HUES64 (cell line): Measurements from ENCODE around the gene LRRFIP1.
A peak's percentile ranks its signal among the peaks of the same experiment; 100 is the strongest.

ENCODE experiments used
- H3K27ac ChIP-seq: 2 replicates; pipeline ENCODE4 v1.7.0; 2013; ENCODE audit warnings: low read depth, low read length, inconsistent platforms
- H3K27me3 ChIP-seq: 2 replicates; pipeline ENCODE4 v1.6.1; 2013; ENCODE audit warnings: mild to moderate bottlenecking, low read length; ENCODE audit not compliant: insufficient read depth
- H3K36me3 ChIP-seq: 2 replicates; pipeline ENCODE4 v1.6.1; 2013; ENCODE audit warnings: mild to moderate bottlenecking, low read length; ENCODE audit not compliant: insufficient read depth
- H3K4me1 ChIP-seq: 2 replicates; pipeline ENCODE4 v1.6.1; 2013; ENCODE audit warnings: mild to moderate bottlenecking, low read length, moderate library complexity; ENCODE audit not compliant: insufficient read depth
- H3K4me3 ChIP-seq: 2 replicates; pipeline ENCODE4 v1.5.1; 2013; ENCODE audit warnings: mild to moderate bottlenecking, low read length, moderate library complexity
- H3K9ac ChIP-seq: 2 replicates; pipeline ENCODE4 v1.6.1; 2013; ENCODE audit warnings: mild to moderate bottlenecking, low read depth, low read length
- H3K9me3 ChIP-seq: 2 replicates; pipeline ENCODE4 v1.6.1; 2013; ENCODE audit warnings: low read depth, low read length; ENCODE audit not compliant: insufficient read depth
- WGBS: fragments of 150-250, 120-280 bp; methylation state at CpG from one replicate; pipeline ENCODE4 v1.1.7; 2013; ENCODE audit warnings: missing lambda C conversion rate; 5-methylcytosine and 5-hydroxymethylcytosine counted together

LRRFIP1 gene

DNA sequence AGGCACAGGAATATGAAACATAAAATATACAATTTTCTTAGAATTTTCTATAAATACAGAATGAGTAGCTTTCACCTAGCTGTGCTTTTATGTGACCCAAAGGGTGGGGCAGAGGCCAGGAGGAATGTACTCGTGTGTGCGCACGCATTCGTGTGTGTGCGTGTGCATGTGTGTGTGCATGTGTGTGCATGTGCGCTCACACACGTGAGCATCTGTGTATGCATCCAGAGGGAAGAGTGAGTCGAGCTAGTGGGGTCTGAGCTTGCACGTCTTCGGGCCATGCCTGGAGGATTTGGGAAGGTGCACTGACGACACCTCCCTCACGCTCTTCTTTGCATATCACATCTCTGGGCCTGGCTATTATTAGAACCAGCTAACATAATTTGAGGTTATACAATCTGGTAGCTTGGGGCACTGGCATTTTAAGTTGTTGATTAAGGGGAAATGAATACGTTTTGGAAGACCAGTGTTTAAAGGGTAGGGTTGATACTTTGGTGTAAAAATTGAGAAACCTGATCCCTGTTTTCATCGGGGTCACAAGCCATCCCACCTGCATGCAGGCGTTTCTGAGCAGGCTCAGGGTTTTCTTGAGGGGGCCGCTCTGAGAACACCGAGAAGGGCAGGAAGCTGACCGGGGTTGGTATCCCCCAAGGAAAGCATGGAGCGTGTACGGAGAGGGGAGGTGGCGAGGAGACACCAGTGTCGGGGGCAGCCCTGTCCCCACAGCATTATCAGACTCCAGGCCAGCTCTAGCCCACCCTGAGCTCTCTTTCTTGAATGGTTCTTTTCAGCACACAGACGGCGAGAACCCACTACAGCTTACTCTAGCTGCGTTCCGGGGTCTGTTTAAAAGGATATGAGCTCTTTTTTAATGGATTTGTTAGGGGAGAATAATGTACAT, 85.3 kb downstream of the LRRFIP1 start:
- H3K27ac ChIP-seq = no peak overlapping the region
- H3K36me3 ChIP-seq = peaks cover 8% of the 10 kb centered on the region
- no peaks in the 10 kb centered on the region for H3K9me3 ChIP-seq
- H3K27me3 ChIP-seq = no peaks in the 10 kb centered on the region
- no peak overlapping the region for H3K4me3 ChIP-seq
- 92% methylated on average over 25 of the region's 26 CpGs for WGBS
- H3K4me1 ChIP-seq = peaks cover 33% of the 10 kb centered on the region
- H3K9ac ChIP-seq = no peak overlapping the region

DNA sequence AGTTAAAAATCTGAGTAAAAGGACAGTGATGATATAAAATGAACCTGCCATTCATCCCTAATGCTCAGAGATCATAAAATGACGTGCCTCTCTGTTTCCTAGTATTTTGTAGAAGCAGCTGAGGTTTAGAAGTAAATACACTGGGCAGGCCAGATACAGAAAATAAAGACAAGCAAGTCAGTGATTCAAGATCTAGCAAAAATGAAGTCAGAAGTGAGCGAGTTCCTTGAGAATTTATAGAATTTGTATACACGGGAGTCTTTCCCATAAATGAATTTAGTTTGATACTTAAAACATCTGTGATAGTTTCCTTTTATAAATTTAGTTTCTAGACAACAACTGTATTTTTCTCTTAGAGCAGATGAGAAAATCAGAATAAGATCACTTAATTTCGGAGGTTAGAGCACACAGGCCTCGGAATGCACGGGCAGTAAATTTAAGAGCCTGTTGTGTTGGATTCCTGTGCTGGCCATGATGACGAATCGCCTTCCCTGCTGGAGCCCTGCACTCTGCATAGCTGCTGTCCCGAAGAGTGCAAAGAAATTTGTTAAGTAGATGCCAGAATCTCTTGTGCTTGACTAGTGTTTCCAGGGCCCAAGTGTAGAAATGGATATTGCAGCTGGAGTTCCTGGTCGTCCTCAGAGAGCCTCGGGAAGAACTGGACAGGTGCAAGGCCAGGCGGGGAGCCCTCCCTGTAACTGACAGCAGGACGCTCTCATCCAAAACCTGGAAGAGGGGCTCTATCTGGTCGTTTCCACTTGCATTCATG, 87.5 kb downstream of the LRRFIP1 start:
- WGBS = 52% methylated on average over 14 of the region's 14 CpGs
- no peak overlapping the region for H3K9ac ChIP-seq
- H3K9me3 ChIP-seq = no peaks in the 10 kb centered on the region
- peaks cover 4% of the 10 kb centered on the region; the same call in 1 of the 2 replicates for H3K36me3 ChIP-seq
- peaks cover 33% of the 10 kb centered on the region for H3K4me1 ChIP-seq
- H3K4me3 ChIP-seq = no peak overlapping the region
- H3K27ac ChIP-seq = peak overlapping the region; percentile 24; the same call in 1 of the 2 replicates
- no peaks in the 10 kb centered on the region for H3K27me3 ChIP-seq

DNA sequence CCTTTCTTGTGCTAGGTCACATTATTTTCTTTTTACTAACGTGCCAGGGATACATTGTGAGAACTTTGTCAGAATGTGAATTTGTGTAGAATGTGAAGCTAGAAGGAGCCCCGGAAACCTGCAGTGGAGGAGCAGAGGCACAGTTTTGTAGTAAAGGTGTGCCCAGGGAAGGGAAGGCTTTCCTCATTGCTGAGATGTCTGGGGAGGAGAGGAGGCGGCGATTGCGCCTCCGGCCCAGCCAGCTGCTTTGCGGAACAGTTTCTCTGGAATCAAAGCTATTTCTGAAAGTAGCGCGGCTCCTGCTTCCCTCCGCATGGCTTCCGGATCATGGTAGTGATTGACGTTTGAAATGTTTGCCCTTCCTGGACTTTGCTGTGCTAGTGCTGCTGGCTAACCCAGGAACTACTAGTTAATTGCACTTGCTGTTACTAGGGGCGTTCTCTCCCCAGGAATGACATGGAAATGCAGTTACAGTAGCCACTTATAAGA, 88.1 kb downstream of the LRRFIP1 start:
- Histone ChIP-seq H3K9me3 (no peaks in the 10 kb centered on the region), H3K27ac (peak overlapping the region; percentile 24; the same call in 1 of the 2 replicates), H3K4me3 (no peak overlapping the region), H3K4me1 (peaks cover 33% of the 10 kb centered on the region), H3K27me3 (no peaks in the 10 kb centered on the region), H3K36me3 (peaks cover 4% of the 10 kb centered on the region; the same call in 1 of the 2 replicates), H3K9ac (no peak overlapping the region)
- 60% methylated on average over 13 of the region's 13 CpGs for WGBS

DNA sequence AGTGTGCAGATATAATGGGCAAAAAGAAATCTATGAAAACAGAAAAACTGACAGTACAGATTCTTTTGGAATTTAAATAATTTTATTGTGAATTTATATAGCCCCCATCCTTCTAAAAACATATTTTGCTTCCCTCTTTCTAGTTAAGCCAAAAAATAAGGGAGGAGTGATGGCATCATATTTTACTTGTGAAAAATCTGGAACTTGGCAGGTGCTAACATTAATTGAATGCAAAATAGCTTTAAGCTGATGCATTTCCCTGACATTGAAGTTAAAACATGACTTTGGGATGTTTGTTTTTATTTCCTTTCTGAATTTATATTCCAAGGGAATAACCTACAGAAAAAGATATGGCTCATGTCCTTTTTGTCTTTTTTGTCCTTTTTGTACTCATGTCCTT, 88.6 kb downstream of the LRRFIP1 start:
- no peak overlapping the region for H3K4me3 ChIP-seq
- no peak overlapping the region for H3K27ac ChIP-seq
- peaks cover 33% of the 10 kb centered on the region for H3K4me1 ChIP-seq
- H3K36me3 ChIP-seq = peaks cover 3% of the 10 kb centered on the region; the same call in 1 of the 2 replicates
- H3K27me3 ChIP-seq = no peaks in the 10 kb centered on the region
- no peaks in the 10 kb centered on the region for H3K9me3 ChIP-seq
- H3K9ac ChIP-seq = no peak overlapping the region

DNA sequence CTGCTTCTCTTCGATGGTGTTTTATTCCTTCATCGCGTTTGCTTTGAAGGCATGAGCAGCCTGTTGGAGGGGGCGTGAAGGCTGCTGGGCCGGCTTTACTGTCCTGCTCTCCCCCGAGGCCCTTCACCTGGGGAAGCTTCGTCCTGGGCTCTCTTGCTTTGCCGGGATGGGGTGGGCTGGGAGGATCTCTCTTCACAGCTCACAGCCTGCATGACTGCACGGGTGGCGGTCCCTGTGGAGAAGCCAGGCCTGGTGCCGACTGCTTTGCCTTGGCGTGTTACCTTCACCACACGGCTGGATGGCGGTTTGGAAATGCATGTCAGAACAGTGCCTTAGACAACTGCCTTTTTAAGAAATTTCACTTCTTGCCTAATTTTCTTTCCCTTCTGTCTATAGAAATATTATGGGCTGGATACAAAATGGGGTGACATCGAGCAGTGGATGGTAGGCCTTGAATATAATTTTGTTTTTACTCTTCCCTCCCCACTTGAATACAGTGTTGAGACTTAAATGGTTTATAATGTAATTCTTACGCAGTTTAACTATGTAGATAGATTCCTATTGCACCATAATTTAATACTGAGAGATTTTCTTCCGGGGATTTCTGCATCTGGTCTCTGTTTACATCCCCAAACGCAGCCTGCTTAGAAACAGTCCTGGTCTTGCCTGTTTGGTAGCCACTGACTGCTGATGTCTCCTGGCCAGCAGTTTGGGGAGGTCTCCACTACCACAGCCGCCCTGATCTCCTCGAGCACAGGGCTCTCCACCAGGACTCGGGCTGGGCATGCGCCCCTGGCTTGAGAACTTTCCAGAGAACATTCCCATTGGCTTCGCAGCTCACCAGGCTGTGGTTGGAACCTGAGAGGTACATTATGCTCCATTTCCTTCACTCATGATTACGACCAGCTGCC, 90.2 kb downstream of the LRRFIP1 start:
- Histone ChIP-seq H3K36me3 (no peaks in the 10 kb centered on the region), H3K9ac (0 out of 2 replicates have a peak overlapping the region, but pooled peaks have one; percentile 2), H3K4me1 (peaks cover 33% of the 10 kb centered on the region), H3K27me3 (no peaks in the 10 kb centered on the region), H3K27ac (no peak overlapping the region), H3K4me3 (no peak overlapping the region), H3K9me3 (no peaks in the 10 kb centered on the region)
- WGBS = 92% methylated on average over 22 of the region's 24 CpGs

DNA sequence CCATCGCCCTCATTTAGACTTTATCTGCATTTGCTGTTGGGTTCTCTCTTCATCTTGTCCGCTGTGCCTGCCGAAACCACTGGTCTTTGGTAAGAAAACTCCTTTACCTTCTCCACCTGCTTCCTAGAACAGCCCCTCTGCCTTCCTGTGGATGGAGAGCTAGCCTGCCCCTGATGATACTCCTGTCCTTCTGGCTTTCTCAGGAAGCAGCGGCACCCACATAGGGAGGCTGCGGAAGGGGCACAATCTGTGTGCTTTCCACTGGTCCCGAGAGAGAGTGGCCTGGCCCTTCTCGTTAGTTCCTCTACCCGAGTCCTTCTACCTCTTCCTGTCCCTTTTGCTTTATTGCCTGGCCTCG, 90.9 kb downstream of the LRRFIP1 start:
- Histone ChIP-seq H3K9ac (0 out of 2 replicates have a peak overlapping the region, but pooled peaks have one; percentile 2), H3K27me3 (no peaks in the 10 kb centered on the region), H3K9me3 (no peaks in the 10 kb centered on the region), H3K4me3 (no peak overlapping the region), H3K4me1 (peaks cover 30% of the 10 kb centered on the region), H3K36me3 (no peaks in the 10 kb centered on the region), H3K27ac (no peak overlapping the region)
- WGBS = 92% methylated on average over 9 of the region's 9 CpGs

DNA sequence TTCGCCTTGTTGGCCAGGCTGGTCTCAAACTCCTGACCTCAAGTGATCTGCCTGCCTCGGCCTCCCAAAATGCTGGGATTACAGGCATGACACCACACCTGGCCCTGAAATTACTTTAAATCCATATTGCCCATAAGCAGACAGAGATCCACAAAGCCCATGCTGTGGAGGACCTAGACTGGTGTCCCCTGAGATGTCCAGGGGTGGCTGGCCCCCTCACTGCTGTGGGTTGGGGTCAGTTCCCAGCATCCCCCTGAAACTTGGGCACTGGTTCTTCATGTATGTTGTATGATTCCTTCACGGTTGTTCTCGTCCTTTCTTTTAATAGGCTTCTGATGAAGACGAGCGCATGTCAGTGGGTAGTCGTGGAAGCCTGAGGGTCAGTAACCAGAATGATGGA, 93.1 kb downstream of the LRRFIP1 start:
- no peak overlapping the region for H3K27ac ChIP-seq
- H3K9ac ChIP-seq = no peak overlapping the region

DNA sequence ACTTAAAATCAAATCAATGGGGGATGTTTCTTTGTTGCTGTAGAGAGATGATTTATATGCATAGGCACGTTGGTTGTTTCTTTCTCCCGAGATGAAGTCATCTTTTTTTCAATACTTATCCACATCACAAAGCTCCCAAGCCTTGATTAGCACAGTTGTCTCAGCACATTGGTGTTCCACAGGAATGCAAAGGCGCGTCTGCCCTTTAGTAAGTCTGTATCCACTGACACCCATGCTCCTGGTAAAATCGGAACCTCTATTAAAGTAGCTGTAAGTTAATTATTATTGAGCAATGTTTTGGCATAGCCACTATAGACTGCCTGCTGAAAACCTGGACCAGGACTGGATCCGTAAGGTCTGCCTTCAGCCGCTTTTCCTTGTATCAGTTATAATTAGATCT, 93.6 kb downstream of the LRRFIP1 start:
- no peaks in the 10 kb centered on the region for H3K36me3 ChIP-seq
- H3K9me3 ChIP-seq = no peaks in the 10 kb centered on the region
- no peaks in the 10 kb centered on the region for H3K27me3 ChIP-seq
- H3K4me3 ChIP-seq = no peak overlapping the region
- H3K27ac ChIP-seq = no peak overlapping the region
- WGBS = 92% methylated on average over 7 of the region's 7 CpGs
- peaks cover 22% of the 10 kb centered on the region for H3K4me1 ChIP-seq
- no peak overlapping the region for H3K9ac ChIP-seq

More for the DNA sequence above, 93.1 kb downstream of the LRRFIP1 start:
- no peak overlapping the region for H3K4me3 ChIP-seq
- H3K9me3 ChIP-seq = no peaks in the 10 kb centered on the region
- H3K27me3 ChIP-seq = no peaks in the 10 kb centered on the region
- 96% methylated on average over 7 of the region's 7 CpGs for WGBS
- peaks cover 28% of the 10 kb centered on the region for H3K4me1 ChIP-seq
- H3K36me3 ChIP-seq = no peaks in the 10 kb centered on the region

DNA sequence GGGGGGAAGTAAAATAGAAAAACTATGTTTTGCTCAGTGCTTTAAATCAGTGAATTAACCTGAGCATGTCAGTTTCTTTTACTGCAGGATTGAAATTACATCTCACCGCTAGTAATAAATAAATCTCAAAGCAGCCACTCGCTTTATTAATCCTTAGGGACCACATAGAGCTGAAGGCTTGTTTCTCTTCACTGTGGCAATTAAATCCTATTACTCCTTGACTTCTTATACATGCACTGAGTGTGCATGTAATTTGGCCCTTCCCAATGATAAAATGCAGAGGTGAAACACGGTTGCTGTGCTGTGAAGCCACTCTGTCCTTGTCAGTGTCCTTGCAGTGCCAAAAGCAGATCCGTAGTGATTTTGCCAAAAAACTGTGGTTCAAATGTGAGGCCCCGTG, 94.1 kb downstream of the LRRFIP1 start:
- H3K27ac ChIP-seq = no peak overlapping the region
- peaks cover 18% of the 10 kb centered on the region for H3K4me1 ChIP-seq
- no peaks in the 10 kb centered on the region for H3K27me3 ChIP-seq
- H3K4me3 ChIP-seq = no peak overlapping the region
- no peak overlapping the region for H3K9ac ChIP-seq
- no peaks in the 10 kb centered on the region for H3K36me3 ChIP-seq
- 95% methylated on average over 5 of the region's 5 CpGs for WGBS
- no peaks in the 10 kb centered on the region for H3K9me3 ChIP-seq

DNA sequence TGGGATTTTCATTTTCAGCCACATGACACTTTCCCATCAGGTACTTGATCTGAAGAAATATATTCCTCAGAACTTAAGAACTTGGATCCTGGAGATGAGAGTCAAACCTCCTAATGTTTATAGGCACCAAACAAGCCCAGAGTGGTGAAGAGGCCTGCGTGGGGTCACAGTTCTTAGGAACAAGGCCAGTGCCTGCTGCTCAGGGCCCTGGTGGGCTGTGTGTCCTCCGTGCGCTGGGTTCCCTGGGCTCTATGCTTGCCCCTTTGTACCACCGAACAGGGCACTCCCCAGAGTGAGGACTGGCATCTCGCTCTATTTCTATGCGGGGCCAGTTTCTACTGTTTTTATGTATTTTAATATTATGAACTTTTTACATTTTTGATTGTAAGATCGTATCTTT, 95.2 kb downstream of the LRRFIP1 start:
- no peaks in the 10 kb centered on the region; the same call in 1 of the 2 replicates for H3K36me3 ChIP-seq
- no peak overlapping the region for H3K27ac ChIP-seq
- H3K9ac ChIP-seq = no peak overlapping the region
- no peaks in the 10 kb centered on the region for H3K9me3 ChIP-seq
- peaks cover 13% of the 10 kb centered on the region for H3K4me1 ChIP-seq
- whole genome bisulfite sequencing = 91% methylated on average over 5 of the region's 7 CpGs
- H3K4me3 ChIP-seq = no peak overlapping the region
- no peaks in the 10 kb centered on the region for H3K27me3 ChIP-seq
